AG09309 (cell line): ENCODE data around the gene UNC50.

ENCODE experiments used
- DNase-seq: peaks from one replicate; pipeline ENCODE4 v3.0.0-alpha.2; 2010; ENCODE audit warnings: low read depth
- H3K4me3 ChIP-seq: 2 replicates; pipeline ENCODE4 v1.5.1; 2011; ENCODE audit warnings: mild to moderate bottlenecking, low read depth, low read length, moderate library complexity; ENCODE audit not compliant: control insufficient read depth
- CTCF ChIP-seq: IDR thresholded peaks from 2 replicates; pipeline ENCODE4 v1.5.1; 2011; ENCODE audit warnings: mild to moderate bottlenecking, low read depth, low read length, inconsistent platforms; ENCODE audit not compliant: insufficient read depth, control insufficient read depth; ENCODE audit errors: missing control alignments

Gene UNC50

GRCh38 chr2:98569915-98570314 lies 38.5 kb upstream of the UNC50 start:
- TF ChIP-seq CTCF = no peak
- no peak for DNase-seq
- H3K4me3 ChIP-seq = no peak overlapping the region

- no peak overlapping the region for H3K4me3 ChIP-seq
- no peak for TF ChIP-seq CTCF
- DNase-seq = no peak
These were observed 38.0 kb upstream of the UNC50 start for GRCh38 chr2:98570356-98570755.

GRCh38 chr2:98571121-98571701 lies 37.2 kb upstream of the UNC50 start:
- no peak for DNase-seq
- no peak for TF ChIP-seq CTCF
- no peak overlapping the region for H3K4me3 ChIP-seq

GRCh38 chr2:98571796-98572195 lies 36.6 kb upstream of the UNC50 start:
- TF ChIP-seq CTCF = no peak
- H3K4me3 ChIP-seq = no peak overlapping the region
- no peak for DNase-seq

GRCh38 chr2:98572211-98572610 lies 36.2 kb upstream of the UNC50 start:
- no peak overlapping the region for H3K4me3 ChIP-seq
- no peak for DNase-seq
- TF ChIP-seq CTCF = no peak

- H3K4me3 ChIP-seq = no peak overlapping the region
- no peak for TF ChIP-seq CTCF
- no peak for DNase-seq
These were observed 35.7 kb upstream of the UNC50 start for GRCh38 chr2:98572676-98573075.

GRCh38 chr2:98573426-98573825 lies 35.0 kb upstream of the UNC50 start:
- no peak overlapping the region for H3K4me3 ChIP-seq
- TF ChIP-seq CTCF = no peak
- no peak for DNase-seq
